ENCODE results near the gene PGLYRP1. TPM values are rescaled to one million over a fixed set of nuclear protein-coding genes. Genes with fewer than 3 reads are reported as not detected.

PGLYRP1 gene
- polyA plus RNA-seq, 3 donors: 0.36 to 0.39 (median 0.37) TPM

DNA sequence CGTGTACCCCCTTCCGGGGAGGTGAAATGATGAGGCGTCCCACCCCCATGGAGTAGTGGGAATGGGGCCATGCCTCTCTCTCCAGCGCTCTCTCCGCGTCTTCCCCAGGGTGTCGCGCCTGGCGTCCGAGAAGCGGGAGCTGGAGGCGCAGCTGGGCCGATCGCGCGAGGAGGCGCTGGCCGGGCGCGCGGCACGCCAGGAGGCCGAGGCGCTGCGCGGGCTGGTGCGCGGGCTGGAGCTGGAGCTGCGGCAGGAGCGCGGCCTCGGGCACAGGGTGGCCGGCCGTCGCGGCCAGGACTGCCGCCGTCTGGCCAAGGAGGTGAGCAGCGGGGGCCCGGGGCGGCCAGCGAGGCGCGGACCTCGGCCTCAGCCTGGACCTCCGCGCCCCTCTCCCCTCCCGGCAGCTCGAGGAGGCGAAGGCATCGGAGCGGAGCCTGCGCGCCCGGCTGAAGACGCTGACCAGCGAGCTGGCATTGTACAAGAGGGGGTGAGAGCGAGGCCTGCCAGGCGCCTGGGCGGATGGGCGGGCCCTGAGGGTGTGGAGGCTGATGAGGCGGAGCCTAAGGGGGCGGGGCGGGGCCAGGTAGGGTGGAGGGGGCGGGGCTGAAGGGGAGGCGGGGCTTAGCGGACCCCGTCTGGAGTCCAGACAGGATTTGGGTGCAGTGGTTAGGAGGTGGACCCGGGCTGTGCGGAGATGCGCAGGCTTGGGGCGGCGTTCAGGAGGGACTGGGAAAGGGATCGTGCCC, 7.7 kb downstream of the PGLYRP1 start:
- Mint-ChIP-seq H3K9me3 (peaks cover 0 to 13% (median 9%) of the 10 kb centered on the region in 7 donors), H3K4me1 (peaks cover 19% of the 10 kb centered on the region), H3K27ac (peak overlapping the region in 1 of 7 donors; percentile 49), H3K4me3 (peak overlapping the region; percentile 71 to 89), H3K27me3 (ENCODE audit: low read depth in 3 of 3) (peaks cover 30 to 47% (median 36%) of the 10 kb centered on the region in 3 donors), H3K36me3 (peaks cover 33 to 50% of the 10 kb centered on the region in 2 donors)
- peaks cover 0 to 8% of the 10 kb centered on the region in 2 donors for H3K36me3 ChIP-seq (replicated peaks in 1 of 2; ENCODE audit: control insufficient read depth in 1 of 2, insufficient read depth in 2 of 2, low read length in 2 of 2)
- H3K9ac ChIP-seq (ENCODE audit: insufficient read depth, low read length, poor library complexity, severe bottlenecking): no peak overlapping the region
- H3K4me1 ChIP-seq (ENCODE audit: control insufficient read depth in 1 of 2, insufficient read depth in 2 of 2, low read length in 2 of 2): peaks cover 18 to 29% of the 10 kb centered on the region in 2 donors
- 8% methylated on average over 57 of the region's 74 CpGs for WGBS (ENCODE audit: insufficient coverage)
- intact Hi-C loops (cut with micrococcal nuclease): loop anchor here in 1 of 2 donors (10.0 kb wide), 1 partner anchor 180 kb away; no protein-coding TSS in a partner anchor
- peak; percentile 13 to 31 (median 20) for DNase-seq
- peaks cover 27% of the 10 kb centered on the region for H4K20me1 ChIP-seq (ENCODE audit: insufficient read depth, low read length)
- H2AFZ ChIP-seq (ENCODE audit: insufficient read depth, low read depth, low read length, poor library complexity, severe bottlenecking): no peak overlapping the region
- no peak for TF ChIP-seq CTCF (IDR thresholded peaks at IDR 0.05)
- H3K4me2 ChIP-seq (replicated peaks; ENCODE audit: extremely low read depth, low read length, poor library complexity, severe bottlenecking): peak overlapping the region; percentile 100
- H3K27me3 ChIP-seq (ENCODE audit: control insufficient read depth in 2 of 2, insufficient read depth in 2 of 2, low read length in 2 of 2): peaks cover 16 to 32% of the 10 kb centered on the region in 2 donors
- H3K9me3 ChIP-seq (replicated peaks in 1 of 2; ENCODE audit: control insufficient read depth in 1 of 2, insufficient read depth in 1 of 2, low read length in 2 of 2): peaks cover 0 to 6% of the 10 kb centered on the region in 2 donors
- no peaks in the 10 kb centered on the region for H3K79me2 ChIP-seq (ENCODE audit: insufficient read depth, low read length)
- peak overlapping the region in 1 of 3 experiments; percentile 92 for H3K4me3 ChIP-seq (replicated peaks in 1 of 3; ENCODE audit: low read depth in 2 of 3, low read length in 3 of 3)
- H3K27ac ChIP-seq (ENCODE audit: low read depth in 1 of 2, low read length in 2 of 2): no peak overlapping the region

- 92% methylated on average over 2 of the region's 8 CpGs for WGBS (ENCODE audit: insufficient coverage)
- peaks cover 33 to 46% of the 10 kb centered on the region in 2 donors for H3K36me3 Mint-ChIP-seq
- H3K79me2 ChIP-seq (ENCODE audit: insufficient read depth, low read length): no peaks in the 10 kb centered on the region
- no peak overlapping the region for H3K27ac ChIP-seq (ENCODE audit: low read depth in 1 of 2, low read length in 2 of 2)
- no peak overlapping the region for H3K27ac Mint-ChIP-seq
- peaks cover 16 to 32% of the 10 kb centered on the region in 2 donors for H3K27me3 ChIP-seq (ENCODE audit: control insufficient read depth in 2 of 2, insufficient read depth in 2 of 2, low read length in 2 of 2)
- H3K4me3 Mint-ChIP-seq: peak overlapping the region; percentile 51 to 88
- H3K27me3 Mint-ChIP-seq (ENCODE audit: low read depth in 3 of 3): peaks cover 30 to 45% (median 36%) of the 10 kb centered on the region in 3 donors
- peak overlapping the region; percentile 100 for H3K4me2 ChIP-seq (replicated peaks; ENCODE audit: extremely low read depth, low read length, poor library complexity, severe bottlenecking)
- H3K4me3 ChIP-seq (replicated peaks in 1 of 3; ENCODE audit: low read depth in 2 of 3, low read length in 3 of 3): peak overlapping the region in 1 of 3 experiments; percentile 92
- TF ChIP-seq CTCF (IDR thresholded peaks at IDR 0.05): no peak
- peaks cover 0 to 6% of the 10 kb centered on the region in 2 donors for H3K9me3 ChIP-seq (replicated peaks in 1 of 2; ENCODE audit: control insufficient read depth in 1 of 2, insufficient read depth in 1 of 2, low read length in 2 of 2)
- no peak overlapping the region for H2AFZ ChIP-seq (ENCODE audit: insufficient read depth, low read depth, low read length, poor library complexity, severe bottlenecking)
- H3K36me3 ChIP-seq (replicated peaks in 1 of 2; ENCODE audit: control insufficient read depth in 1 of 2, insufficient read depth in 2 of 2, low read length in 2 of 2): peaks cover 0 to 8% of the 10 kb centered on the region in 2 donors
- intact Hi-C loops (cut with micrococcal nuclease): loop anchor here in 1 of 2 donors (10.0 kb wide), 1 partner anchor 180 kb away; no protein-coding TSS in a partner anchor
- H3K4me1 Mint-ChIP-seq: peaks cover 19% of the 10 kb centered on the region
- H3K9ac ChIP-seq (ENCODE audit: insufficient read depth, low read length, poor library complexity, severe bottlenecking): no peak overlapping the region
- H3K9me3 Mint-ChIP-seq: peaks cover 0 to 13% (median 9%) of the 10 kb centered on the region in 7 donors
- peaks cover 30% of the 10 kb centered on the region for H4K20me1 ChIP-seq (ENCODE audit: insufficient read depth, low read length)
- peaks cover 18 to 29% of the 10 kb centered on the region in 2 donors for H3K4me1 ChIP-seq (ENCODE audit: control insufficient read depth in 1 of 2, insufficient read depth in 2 of 2, low read length in 2 of 2)
- DNase-seq: no peak
Observed at GRCh38 chr19:46014534-46014933, 8.3 kb downstream of the PGLYRP1 start.

Data from CD14-positive monocyte (primary cell).